Measurements from ENCODE around the gene ADAMTSL2.

The ADAMTSL2 gene

GRCh38 chr9:133495327-133496293 is 38.9 kb upstream of the ADAMTSL2 start:
- no peak for TF ChIP-seq CTCF (IDR thresholded peaks at IDR 0.05; ENCODE audit: low read depth, low read length, missing control alignments)
- DNase-seq (ENCODE audit: extremely low read depth, low read depth) = no peak
- H3K4me3 ChIP-seq (replicated peaks; ENCODE audit: low read depth, low read length) = no peak overlapping the region

GRCh38 chr9:133496861-133497842 is 37.4 kb upstream of the ADAMTSL2 start:
- no peak for TF ChIP-seq CTCF (IDR thresholded peaks at IDR 0.05; ENCODE audit: low read depth, low read length, missing control alignments)
- DNase-seq (ENCODE audit: extremely low read depth, low read depth) = no peak
- no peak overlapping the region for H3K4me3 ChIP-seq (replicated peaks; ENCODE audit: low read depth, low read length)

GRCh38 chr9:133499132-133499891 is 35.2 kb upstream of the ADAMTSL2 start:
- TF ChIP-seq CTCF (IDR thresholded peaks at IDR 0.05; ENCODE audit: low read depth, low read length, missing control alignments) = no peak
- no peak for DNase-seq (ENCODE audit: extremely low read depth, low read depth)
- no peak overlapping the region for H3K4me3 ChIP-seq (replicated peaks; ENCODE audit: low read depth, low read length)

GRCh38 chr9:133499892-133500270 is 34.6 kb upstream of the ADAMTSL2 start:
- no peak overlapping the region for H3K4me3 ChIP-seq (replicated peaks; ENCODE audit: low read depth, low read length)
- DNase-seq (ENCODE audit: extremely low read depth, low read depth) = no peak

GRCh38 chr9:133502112-133502511 is 32.4 kb upstream of the ADAMTSL2 start:
- H3K4me3 ChIP-seq (replicated peaks; ENCODE audit: low read depth, low read length) = no peak overlapping the region
- no peak for DNase-seq (ENCODE audit: extremely low read depth, low read depth)
- no peak for TF ChIP-seq CTCF (IDR thresholded peaks at IDR 0.05; ENCODE audit: low read depth, low read length, missing control alignments)

More at GRCh38 chr9:133499892-133500270, 34.6 kb upstream of the ADAMTSL2 start:
- TF ChIP-seq CTCF (IDR thresholded peaks at IDR 0.05; ENCODE audit: low read depth, low read length, missing control alignments) = no peak

Data from HFF-Myc (cell line).